Stimulated activated CD4-positive, alpha-beta T cell treated with anti-CD3 and anti-CD28 coated beads, Interleukin-2, amount 100 ng/mL, for 48 hours (primary cell): Measurements from ENCODE around the gene SEMA5B.
A peak's percentile ranks its signal among the peaks of the same experiment; 100 is the strongest.

Source experiments
- DNase-seq, 2 donors: peaks; one replicate each; pipeline ENCODE4 v3.0.0-alpha.2; 2020

The SEMA5B gene

GRCh38 chr3:123027292-123028232 is at the start of gene SEMA5B:
Gene SEMA5B (minus strand): TSS chr3:123027763. CDS start chr3:122961263, 66,500 bp downstream.
- DNase-seq, result peak; percentile 7 to 22

- DNase-seq, result no peak
Observed at GRCh38 chr3:123076496-123077418, 49.2 kb upstream of the SEMA5B start.

- DNase-seq, result no peak
Observed at GRCh38 chr3:123076112-123076495, 48.5 kb upstream of the SEMA5B start.

GRCh38 chr3:123075359-123075758 is 47.8 kb upstream of the SEMA5B start:
- DNase-seq, result no peak

- no peak for DNase-seq
Observed at GRCh38 chr3:123072564-123072963, 45.0 kb upstream of the SEMA5B start.

- no peak for DNase-seq
Observed at GRCh38 chr3:123072152-123072551, 44.6 kb upstream of the SEMA5B start.

GRCh38 chr3:123071581-123071980 is 44.0 kb upstream of the SEMA5B start:
- no peak for DNase-seq

GRCh38 chr3:123071146-123071545 is 43.6 kb upstream of the SEMA5B start:
- DNase-seq, result no peak

GRCh38 chr3:123070510-123070909 is 42.9 kb upstream of the SEMA5B start:
- DNase-seq, result no peak

GRCh38 chr3:123068601-123069381 is 41.2 kb upstream of the SEMA5B start:
- DNase-seq, result no peak

- DNase-seq, result no peak
Observed at GRCh38 chr3:123067689-123068600, 40.4 kb upstream of the SEMA5B start.

- DNase-seq, result peak; percentile 66 to 69
Observed at GRCh38 chr3:123066896-123067688, 39.5 kb upstream of the SEMA5B start, which contains the start of gene PDIA5. Gene PDIA5 (plus strand): TSS chr3:123067025. CDS start chr3:123067165, 140 bp downstream.

GRCh38 chr3:123066599-123066895 is 39.0 kb upstream of the SEMA5B start:
- DNase-seq, result no peak

GRCh38 chr3:123064914-123065313 is 37.4 kb upstream of the SEMA5B start:
- DNase-seq, result no peak

GRCh38 chr3:123064506-123064905 is 36.9 kb upstream of the SEMA5B start:
- DNase-seq, result no peak

GRCh38 chr3:123063034-123063433 is 35.5 kb upstream of the SEMA5B start:
- DNase-seq, result no peak

- DNase-seq, result no peak
Observed at GRCh38 chr3:123061856-123062255, 34.3 kb upstream of the SEMA5B start.

GRCh38 chr3:123060054-123060453 is 32.5 kb upstream of the SEMA5B start:
- DNase-seq, result no peak

- no peak for DNase-seq
Observed at GRCh38 chr3:123058505-123058904, 30.9 kb upstream of the SEMA5B start.

GRCh38 chr3:123055352-123055751 is 27.8 kb upstream of the SEMA5B start:
- DNase-seq, result no peak

GRCh38 chr3:123054931-123055330 is 27.4 kb upstream of the SEMA5B start:
- DNase-seq, result no peak
